Measurements from ENCODE around the gene HLA-DRB5. TPM values are rescaled to one million over a fixed set of nuclear protein-coding genes. Genes with fewer than 3 reads are reported as not detected.
A peak's percentile ranks its signal among the peaks of the same experiment; 100 is the strongest.
"Not testable (repeated sequence)": the region's sequence is repeated elsewhere in the genome, so short reads cannot be mapped to it uniquely, and the experiment has no call there.

The HLA-DRB5 gene
- polyA plus RNA-seq, 1 donor, result 20.4 TPM

- H3K4me3 ChIP-seq (ENCODE audit: low read length), result no peak overlapping the region
- no peak overlapping the region for H3K27ac ChIP-seq (ENCODE audit: low read length)
- H3K27me3 ChIP-seq (ENCODE audit: control insufficient read depth, insufficient read depth, low read length), result no peaks in the 10 kb centered on the region
- no peaks in the 10 kb centered on the region for H3K36me3 ChIP-seq (ENCODE audit: control insufficient read depth, insufficient read depth, low read length)
- WGBS (ENCODE audit: insufficient coverage, low lambda C conversion rate), result no CpG with 5 or more reads among the region's 7 CpGs
- DNase-seq, result no peak
- H3K9me3 ChIP-seq (ENCODE audit: control insufficient read depth, low read depth, low read length), result no peaks in the 10 kb centered on the region
- H3K4me1 ChIP-seq (ENCODE audit: control insufficient read depth, insufficient read depth, low read length), result no peaks in the 10 kb centered on the region
These were observed 29.7 kb upstream of the HLA-DRB5 start for GRCh38 chr6:32559747-32560146.

DNA sequence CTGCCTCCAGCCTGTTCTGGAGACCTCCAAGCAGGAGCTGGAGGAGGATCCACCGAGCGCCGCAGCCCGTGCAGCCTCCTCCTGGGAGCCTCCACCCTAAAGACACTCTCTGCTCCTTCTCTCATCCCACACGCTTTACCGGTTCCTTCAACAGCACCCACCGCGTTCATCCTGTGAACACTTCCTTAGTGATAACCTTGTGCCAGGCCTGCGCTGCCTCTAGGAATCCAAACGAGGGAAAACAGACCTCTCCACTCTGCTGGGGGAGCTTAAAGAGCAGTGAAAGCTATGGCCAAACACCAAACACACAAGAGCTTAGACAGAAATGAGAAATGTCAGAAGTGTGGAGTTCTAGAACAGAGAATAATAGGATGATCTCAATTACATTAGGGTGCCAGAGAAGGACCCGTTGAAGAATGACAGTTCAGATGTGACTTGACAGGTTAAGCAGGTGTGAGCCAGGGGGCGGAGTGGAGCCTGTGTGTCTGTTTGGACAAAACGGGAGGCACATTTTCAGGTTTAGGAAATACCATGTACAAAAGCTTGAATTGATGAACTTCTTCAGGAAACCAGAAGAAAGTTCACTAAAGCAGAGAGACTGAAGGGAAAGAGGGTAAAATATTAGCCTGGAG is 28.5 kb upstream of the HLA-DRB5 start:
- Histone ChIP-seq H3K4me3 (ENCODE audit: low read length) (no peak overlapping the region), H3K27me3 (ENCODE audit: control insufficient read depth, insufficient read depth, low read length) (no peaks in the 10 kb centered on the region), H3K4me1 (ENCODE audit: control insufficient read depth, insufficient read depth, low read length) (no peaks in the 10 kb centered on the region), H3K27ac (ENCODE audit: low read length) (no peak overlapping the region), H3K36me3 (ENCODE audit: control insufficient read depth, insufficient read depth, low read length) (no peaks in the 10 kb centered on the region), H3K9me3 (ENCODE audit: control insufficient read depth, low read depth, low read length) (no peaks in the 10 kb centered on the region)
- WGBS (ENCODE audit: insufficient coverage, low lambda C conversion rate), result 28% methylated on average over 2 of the region's 13 CpGs
- no peak for DNase-seq

DNA sequence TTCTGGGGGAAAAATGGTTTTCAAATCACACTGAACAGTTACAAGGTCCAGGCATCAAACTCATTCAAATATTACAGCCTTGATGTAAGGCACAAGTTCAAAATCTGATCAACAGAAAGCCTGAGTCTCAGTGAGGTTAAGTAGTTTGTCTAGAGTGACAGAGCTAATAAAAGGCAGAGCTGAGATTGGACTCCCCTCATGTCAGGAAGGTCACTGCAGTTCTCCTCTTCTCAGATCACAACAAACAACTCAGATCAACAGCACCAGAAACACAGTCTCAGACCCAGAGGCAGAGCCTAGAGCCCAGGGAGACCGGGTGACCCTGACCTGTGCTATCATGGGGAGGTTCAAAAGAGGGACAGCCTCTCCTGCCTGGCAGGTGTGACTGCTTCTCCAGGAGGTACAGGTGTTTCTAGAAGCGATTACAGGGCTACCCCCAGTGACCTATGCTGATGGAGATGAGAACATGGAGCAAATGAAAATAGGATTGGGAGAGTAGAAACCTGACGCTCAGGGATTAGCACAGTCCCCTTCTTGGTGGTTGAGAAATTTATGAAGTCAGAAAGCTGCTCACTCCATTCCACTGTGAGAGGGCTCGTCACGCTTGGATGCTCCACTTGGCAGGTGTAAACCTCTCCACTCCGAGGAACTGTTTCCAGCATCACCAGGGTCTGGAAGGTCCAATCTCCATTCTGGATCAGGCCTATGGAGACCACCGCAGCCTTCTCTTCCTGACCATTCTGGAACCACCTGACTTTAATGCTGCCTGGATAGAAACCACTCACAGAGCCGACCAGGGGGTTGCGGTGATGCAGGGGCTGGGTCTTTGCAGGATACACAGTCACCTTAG is 24.3 kb upstream of the HLA-DRB5 start:
- no peak overlapping the region for H3K4me3 ChIP-seq (ENCODE audit: low read length)
- no peaks in the 10 kb centered on the region for H3K36me3 ChIP-seq (ENCODE audit: control insufficient read depth, insufficient read depth, low read length)
- no peak overlapping the region for H3K27ac ChIP-seq (ENCODE audit: low read length)
- no peak for DNase-seq
- no CpG with 5 or more reads among the region's 9 CpGs for WGBS (ENCODE audit: insufficient coverage, low lambda C conversion rate)
- H3K4me1 ChIP-seq (ENCODE audit: control insufficient read depth, insufficient read depth, low read length), result no peaks in the 10 kb centered on the region
- no peaks in the 10 kb centered on the region for H3K27me3 ChIP-seq (ENCODE audit: control insufficient read depth, insufficient read depth, low read length)
- H3K9me3 ChIP-seq (ENCODE audit: control insufficient read depth, low read depth, low read length), result no peaks in the 10 kb centered on the region

DNA sequence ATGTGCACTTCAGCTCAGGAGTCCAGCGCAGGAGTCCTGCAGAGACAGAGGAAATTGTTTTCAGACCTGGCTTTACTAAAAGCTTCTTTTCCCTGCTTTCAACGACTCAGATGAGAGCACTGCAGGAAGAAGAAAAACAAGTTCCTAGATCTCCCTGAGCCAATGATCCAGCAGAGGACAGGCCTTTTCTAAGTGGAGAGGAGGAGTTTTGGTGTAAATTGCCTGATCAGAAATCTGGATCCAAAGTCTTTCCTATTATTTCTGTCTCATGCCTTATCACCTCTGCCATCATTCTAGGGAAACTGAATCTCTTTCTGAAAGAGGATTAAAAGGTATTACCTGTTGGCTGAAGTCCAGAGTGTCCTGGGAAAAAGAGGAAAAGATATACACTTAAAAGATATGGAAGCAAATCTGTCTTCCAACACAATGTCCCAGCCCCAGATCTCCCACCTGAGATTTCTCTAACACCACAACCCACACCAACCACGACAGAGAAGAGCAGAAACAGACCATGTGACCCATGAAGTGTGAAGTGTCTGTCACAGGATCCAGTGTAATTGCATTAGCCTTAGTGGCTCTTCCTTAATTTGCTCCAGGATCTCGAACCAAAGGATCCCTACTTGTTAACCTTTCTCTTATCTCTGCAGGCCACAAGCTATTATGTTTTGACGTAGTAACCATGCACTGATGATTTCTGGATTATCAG is 23.1 kb upstream of the HLA-DRB5 start:
- WGBS (ENCODE audit: insufficient coverage, low lambda C conversion rate), result no CpG with 5 or more reads among the region's 5 CpGs
- Histone ChIP-seq H3K27me3 (ENCODE audit: control insufficient read depth, insufficient read depth, low read length) (no peaks in the 10 kb centered on the region), H3K36me3 (ENCODE audit: control insufficient read depth, insufficient read depth, low read length) (no peaks in the 10 kb centered on the region), H3K4me1 (ENCODE audit: control insufficient read depth, insufficient read depth, low read length) (no peaks in the 10 kb centered on the region), H3K4me3 (ENCODE audit: low read length) (no peak overlapping the region), H3K9me3 (ENCODE audit: control insufficient read depth, low read depth, low read length) (no peaks in the 10 kb centered on the region), H3K27ac (ENCODE audit: low read length) (no peak overlapping the region)
- peak in 1 of 2 donors; percentile 29 for DNase-seq

- no peaks in the 10 kb centered on the region for H3K9me3 ChIP-seq (ENCODE audit: control insufficient read depth, low read depth, low read length)
- no peak overlapping the region for H3K4me3 ChIP-seq (ENCODE audit: low read length)
- no peaks in the 10 kb centered on the region for H3K36me3 ChIP-seq (ENCODE audit: control insufficient read depth, insufficient read depth, low read length)
- H3K27ac ChIP-seq (ENCODE audit: low read length), result no peak overlapping the region
- H3K27me3 ChIP-seq (ENCODE audit: control insufficient read depth, insufficient read depth, low read length), result no peaks in the 10 kb centered on the region
- no CpG with 5 or more reads among the region's 5 CpGs for WGBS (ENCODE audit: insufficient coverage, low lambda C conversion rate)
- no peaks in the 10 kb centered on the region for H3K4me1 ChIP-seq (ENCODE audit: control insufficient read depth, insufficient read depth, low read length)
- no peak for DNase-seq
These were observed 21.3 kb upstream of the HLA-DRB5 start for GRCh38 chr6:32551410-32551809.

DNA sequence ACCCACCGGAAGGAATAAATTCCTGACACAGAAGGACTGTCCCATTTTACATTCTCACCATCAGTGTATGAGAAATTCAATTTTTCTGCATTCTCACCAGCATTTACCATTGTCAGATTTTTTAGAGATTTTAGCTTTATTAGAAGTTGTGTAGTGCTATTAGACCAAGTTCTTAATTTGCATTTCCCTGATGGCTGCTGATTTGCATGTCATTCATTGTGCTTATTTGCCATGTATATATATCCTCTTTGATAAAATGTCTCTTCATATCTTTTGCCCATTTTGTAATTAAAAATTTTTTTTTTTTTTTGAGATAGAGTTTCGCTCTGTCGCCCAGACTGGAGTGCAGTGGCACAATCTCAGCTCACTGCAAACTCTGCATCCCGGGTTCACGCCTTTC is 9.8 kb upstream of the HLA-DRB5 start:
- Histone ChIP-seq H3K9me3 (ENCODE audit: control insufficient read depth, low read depth, low read length) (no peaks in the 10 kb centered on the region), H3K4me3 (ENCODE audit: low read length) (no peak overlapping the region), H3K36me3 (ENCODE audit: control insufficient read depth, insufficient read depth, low read length) (no peaks in the 10 kb centered on the region), H3K4me1 (ENCODE audit: control insufficient read depth, insufficient read depth, low read length) (no peaks in the 10 kb centered on the region), H3K27ac (ENCODE audit: low read length) (no peak overlapping the region), H3K27me3 (ENCODE audit: control insufficient read depth, insufficient read depth, low read length) (no peaks in the 10 kb centered on the region)
- DNase-seq, result no peak
- no CpG with 5 or more reads among the region's 5 CpGs for WGBS (ENCODE audit: insufficient coverage, low lambda C conversion rate)

- WGBS (ENCODE audit: insufficient coverage, low lambda C conversion rate), result no CpG with 5 or more reads among the region's 3 CpGs
- not testable (repeated sequence) for H3K4me3 ChIP-seq (ENCODE audit: low read length); H3K27ac ChIP-seq (ENCODE audit: low read length); H3K27me3 ChIP-seq (ENCODE audit: control insufficient read depth, insufficient read depth, low read length); DNase-seq; H3K36me3 ChIP-seq (ENCODE audit: control insufficient read depth, insufficient read depth, low read length); H3K4me1 ChIP-seq (ENCODE audit: control insufficient read depth, insufficient read depth, low read length); H3K9me3 ChIP-seq (ENCODE audit: control insufficient read depth, low read depth, low read length)
These were observed 325 bp upstream of the HLA-DRB5 start for GRCh38 chr6:32530431-32530793.

DNA sequence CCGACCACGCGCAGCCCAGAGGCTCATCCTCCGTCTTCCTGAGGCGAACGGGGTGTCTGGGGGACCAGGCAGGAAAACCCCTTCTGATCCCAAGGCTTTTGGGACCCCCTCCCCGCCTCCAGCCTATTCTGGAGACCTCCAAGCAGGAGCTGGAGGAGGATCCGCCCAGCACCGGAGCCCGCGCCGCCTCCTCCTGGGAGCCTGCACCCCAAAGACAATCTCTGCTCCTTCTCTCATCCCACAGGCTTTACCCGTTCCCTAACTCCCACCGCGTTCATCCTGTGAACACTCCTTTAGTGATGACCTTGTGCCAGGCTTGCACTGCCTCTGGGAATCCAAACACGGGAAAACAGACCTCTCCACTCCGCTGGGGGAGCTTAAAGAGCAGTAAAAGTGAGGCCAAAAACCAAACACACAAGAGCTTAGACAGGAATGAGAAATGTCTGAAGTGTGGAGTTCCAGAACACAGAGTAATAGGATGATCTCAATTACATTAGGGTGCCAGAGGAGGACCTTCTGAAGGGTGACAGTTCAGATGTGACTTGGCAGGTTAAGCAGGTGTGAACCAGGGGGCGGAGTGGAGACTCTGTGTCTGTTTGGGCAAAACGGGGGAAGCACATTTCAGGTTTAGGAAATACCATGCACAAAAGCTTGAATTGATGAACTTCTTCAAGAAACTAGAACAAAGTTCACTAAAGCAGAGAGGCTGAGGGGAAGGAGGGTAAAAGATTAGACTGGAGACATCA is 7.6 kb downstream of the HLA-DRB5 start:
- H3K4me3 ChIP-seq (ENCODE audit: low read length), result no peak overlapping the region
- H3K9me3 ChIP-seq (ENCODE audit: control insufficient read depth, low read depth, low read length), result no peaks in the 10 kb centered on the region
- no peak for DNase-seq
- no peak overlapping the region for H3K27ac ChIP-seq (ENCODE audit: low read length)
- H3K4me1 ChIP-seq (ENCODE audit: control insufficient read depth, insufficient read depth, low read length), result no peaks in the 10 kb centered on the region
- H3K27me3 ChIP-seq (ENCODE audit: control insufficient read depth, insufficient read depth, low read length), result no peaks in the 10 kb centered on the region
- no CpG with 5 or more reads among the region's 19 CpGs for WGBS (ENCODE audit: insufficient coverage, low lambda C conversion rate)
- no peaks in the 10 kb centered on the region for H3K36me3 ChIP-seq (ENCODE audit: control insufficient read depth, insufficient read depth, low read length)

GRCh38 chr6:32519910-32520258 is 10.2 kb downstream of the HLA-DRB5 start:
- no peaks in the 10 kb centered on the region for H3K4me1 ChIP-seq (ENCODE audit: control insufficient read depth, insufficient read depth, low read length)
- no peaks in the 10 kb centered on the region for H3K27me3 ChIP-seq (ENCODE audit: control insufficient read depth, insufficient read depth, low read length)
- DNase-seq, result no peak
- H3K4me3 ChIP-seq (ENCODE audit: low read length), result no peak overlapping the region
- no peaks in the 10 kb centered on the region for H3K9me3 ChIP-seq (ENCODE audit: control insufficient read depth, low read depth, low read length)
- H3K36me3 ChIP-seq (ENCODE audit: control insufficient read depth, insufficient read depth, low read length), result no peaks in the 10 kb centered on the region
- whole genome bisulfite sequencing (ENCODE audit: insufficient coverage, low lambda C conversion rate), result no CpG with 5 or more reads among the region's 1 CpG
- H3K27ac ChIP-seq (ENCODE audit: low read length), result no peak overlapping the region

Data from large intestine (tissue), 3 donors.